Kidney (tissue), 22 donors: ENCODE results near the gene CRMP1. TPM values are rescaled to one million over a fixed set of nuclear protein-coding genes. Genes with fewer than 3 reads are reported as not detected.
A peak's percentile ranks its signal among the peaks of the same experiment; 100 is the strongest.

ENCODE experiments used
- DNase-seq, 5 donors: peaks; one replicate each; pipeline ENCODE4 v3.0.0-alpha.2; 2013 to 2020
- FAIRE-seq: peaks from 2 replicates; lab custom pipeline; 2012; peaks lifted over from hg19 to GRCh38; lab: Jason Lieb, UNC
- H3K27ac ChIP-seq, 2 donors: one replicate each; pipeline ENCODE4 v1.7.0; 2013; ENCODE audit warnings: low read depth in 2 of 2, low read length in 2 of 2, inconsistent platforms in 1 of 2
- H3K27me3 ChIP-seq: one replicate; pipeline ENCODE4 v1.7.1; 2013; ENCODE audit warnings: low read length, inconsistent platforms; ENCODE audit not compliant: control insufficient read depth, insufficient read depth
- H3K36me3 ChIP-seq, 3 donors: one replicate each; pipeline versions ENCODE4 v1.7.0 to v1.7.1; 2013; ENCODE audit warnings: low read length in 3 of 3, control low read depth in 1 of 3, inconsistent platforms in 1 of 3; ENCODE audit not compliant: insufficient read depth in 3 of 3, control insufficient read depth in 2 of 3
- H3K4me1 ChIP-seq, 3 donors: one replicate each; pipeline versions ENCODE4 v1.7.0 to v1.7.1; 2013; ENCODE audit warnings: low read length in 3 of 3, inconsistent platforms in 1 of 3, low read depth in 1 of 3; ENCODE audit not compliant: control insufficient read depth in 2 of 3, insufficient read depth in 2 of 3
- H3K4me3 ChIP-seq, 3 donors: one replicate each; pipeline versions ENCODE4 v1.7.0 to v1.8.1; 2013; ENCODE audit warnings: low read length in 3 of 3, control low read depth in 1 of 3, inconsistent platforms in 1 of 3
- H3K9ac ChIP-seq, 3 donors: one replicate each; pipeline versions ENCODE4 v1.7.0 to v1.7.1; 2013; ENCODE audit warnings: low read length in 3 of 3, control low read depth in 1 of 3, inconsistent platforms in 1 of 3
- H3K9me3 ChIP-seq, 3 donors: one replicate each; pipeline versions ENCODE4 v1.7.0 to v1.7.1; 2013; ENCODE audit warnings: low read length in 3 of 3, control low read depth in 1 of 3, inconsistent platforms in 1 of 3; ENCODE audit not compliant: control insufficient read depth in 2 of 3, insufficient read depth in 1 of 3
- intact Hi-C: fragments of 100-400 bp; cut with DNase I; formaldehyde crosslinking; loops from one replicate; pipeline ENCODE4 v1.11.1; 2022
- long read RNA-seq, 10 donors: library from polyadenylated mRNA in 1 of 10; unstranded in 1 of 10; transcript quantifications; one replicate each; pipeline ENCODE4 v2.0.0 and lab custom pipeline, GENCODE V29; 2021 to 2026
- polyA plus RNA-seq: library from polyadenylated mRNA; stranded (reverse); fragments of 350-450 nt; fragmentation: Illumina TruSeq; extraction: RNeasy Lipid Tissue Mini Kit (QIAGEN cat#74804); gene quantifications from one replicate; pipeline ENCODE4 v1.2.3, GENCODE V29; 2014; ENCODE audit warnings: low read depth, low replicate concordance; ENCODE audit not compliant: insufficient read depth
- total RNA-seq: library from RNA; stranded (reverse); fragmentation: NEBNext Ultra II Directional; extraction: Animal tissue kit (Norgen Biotek cat#: 25700); gene quantifications from one replicate; pipeline ENCODE4 v1.2.1, GENCODE V29; 2021
- TF ChIP-seq, protein P1 (sequence below): IDR thresholded peaks from 3 replicates; pipeline ENCODE4 v1.5.1; 2012; ENCODE audit warnings: mild to moderate bottlenecking, moderate library complexity, borderline replicate concordance; ENCODE audit not compliant: insufficient read depth; ENCODE audit errors: extremely low read depth
- donor health status: control.
- donor health status: control.
- donor health status: control.
- donor health status: control.
- donor health status: control.
- donor health status: DM: yes; HTN: yes; CAD: no.
- donor health status: Normal renal cell carcinoma (clear cell type).

CRMP1 gene
- total RNA-seq: 0.66 TPM
- 0.26 TPM for polyA plus RNA-seq
- long read RNA-seq, donor 1, partial matches to known transcripts: 0 of 4 reads
- long read RNA-seq, donor 1, other reads (novel, unspliced or antisense): 0 of 4 reads
- long read RNA-seq, donor 2, partial matches to known transcripts: 18 of 22 reads
- long read RNA-seq, donor 2, other reads (novel, unspliced or antisense): 0 of 22 reads
- long read RNA-seq, donor 3, partial matches to known transcripts: 17 of 21 reads
- long read RNA-seq, donor 3, other reads (novel, unspliced or antisense): 0 of 21 reads
- long read RNA-seq, donor 4, partial matches to known transcripts: 0 of 4 reads
- long read RNA-seq, donor 4, other reads (novel, unspliced or antisense): 0 of 4 reads
- long read RNA-seq, donor 5: 0 reads
- long read RNA-seq, donor 6: 0 reads
- long read RNA-seq, donor 7, partial matches to known transcripts: 0 of 14 reads
- long read RNA-seq, donor 7, other reads (novel, unspliced or antisense): 14 of 14 reads
- long read RNA-seq, donor 8, partial matches to known transcripts: 8 of 11 reads
- long read RNA-seq, donor 8, other reads (novel, unspliced or antisense): 0 of 11 reads
- long read RNA-seq, donor 9, partial matches to known transcripts: 6 of 7 reads
- long read RNA-seq, donor 9, other reads (novel, unspliced or antisense): 0 of 7 reads
- long read RNA-seq, donor 10, partial matches to known transcripts: 17 of 19 reads
- long read RNA-seq, donor 10, other reads (novel, unspliced or antisense): 0 of 19 reads

DNA sequence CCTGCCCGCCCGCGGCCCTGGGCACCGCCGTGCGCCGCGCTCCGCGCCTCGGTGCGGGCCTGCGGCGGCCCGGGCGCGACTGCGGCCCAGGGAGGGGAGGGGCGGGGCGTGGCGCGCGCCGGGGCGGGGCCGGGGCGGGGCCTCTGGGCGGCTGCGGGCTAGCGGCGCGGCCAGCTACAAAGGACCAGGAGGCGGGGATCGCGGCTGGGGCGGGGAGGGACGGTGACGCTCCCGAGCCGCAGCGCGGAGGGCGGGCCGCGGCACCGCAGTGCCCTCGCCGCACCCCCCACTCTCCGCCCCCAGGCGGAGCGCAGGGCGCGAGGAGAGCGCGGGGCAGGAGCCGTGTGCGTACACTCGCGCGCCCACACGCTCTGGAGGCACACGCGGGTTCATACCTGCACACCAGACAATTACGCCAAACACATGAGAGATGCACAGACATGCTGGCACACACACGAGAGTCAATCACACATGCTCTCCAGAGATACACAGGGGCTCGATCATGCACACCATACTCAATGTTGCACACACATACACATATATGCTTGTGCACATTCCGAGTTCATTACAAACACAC is at the start of gene CRMP1:
Gene CRMP1 (minus strand): TSS at position 83 of the 577 bp plus-strand sequence. CDS start 117 bp downstream, outside the sequence.
- FAIRE-seq (no peak), DNase-seq (peak in 4 of 5 donors; percentile 37 to 67 (median 64))

DNA sequence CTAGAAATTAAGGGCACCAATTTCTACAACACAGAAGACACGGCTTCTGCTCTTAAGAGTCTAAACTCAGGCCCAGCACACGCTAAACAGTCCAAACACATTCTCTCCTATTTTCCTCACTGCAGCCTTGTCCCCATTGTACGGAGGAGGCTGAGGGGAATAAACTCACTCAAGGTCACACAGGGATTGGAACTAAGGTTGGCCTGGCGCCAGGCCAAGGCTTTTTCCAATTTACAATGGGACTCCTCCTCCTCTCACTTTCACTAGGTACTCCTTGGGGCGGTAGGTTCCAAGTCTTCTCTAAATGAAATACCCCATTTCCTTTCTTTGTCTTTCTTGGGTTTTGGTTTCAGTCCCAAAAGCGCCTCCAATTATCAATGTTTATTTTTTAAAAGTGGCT is 48.7 kb upstream of the CRMP1 start:
- Histone ChIP-seq H3K4me3 (no peak overlapping the region), H3K4me1 (no peaks in the 10 kb centered on the region), H3K27ac (no peak overlapping the region), H3K27me3 (no peaks in the 10 kb centered on the region), H3K9ac (no peak overlapping the region), H3K9me3 (peaks cover 0 to 4% (median 0%) of the 10 kb centered on the region in 3 donors), H3K36me3 (no peaks in the 10 kb centered on the region)
- intact Hi-C loops: no loop called here
- DNase-seq: peak in 1 of 5 donors; percentile 26
- TF ChIP-seq, protein P1, sequence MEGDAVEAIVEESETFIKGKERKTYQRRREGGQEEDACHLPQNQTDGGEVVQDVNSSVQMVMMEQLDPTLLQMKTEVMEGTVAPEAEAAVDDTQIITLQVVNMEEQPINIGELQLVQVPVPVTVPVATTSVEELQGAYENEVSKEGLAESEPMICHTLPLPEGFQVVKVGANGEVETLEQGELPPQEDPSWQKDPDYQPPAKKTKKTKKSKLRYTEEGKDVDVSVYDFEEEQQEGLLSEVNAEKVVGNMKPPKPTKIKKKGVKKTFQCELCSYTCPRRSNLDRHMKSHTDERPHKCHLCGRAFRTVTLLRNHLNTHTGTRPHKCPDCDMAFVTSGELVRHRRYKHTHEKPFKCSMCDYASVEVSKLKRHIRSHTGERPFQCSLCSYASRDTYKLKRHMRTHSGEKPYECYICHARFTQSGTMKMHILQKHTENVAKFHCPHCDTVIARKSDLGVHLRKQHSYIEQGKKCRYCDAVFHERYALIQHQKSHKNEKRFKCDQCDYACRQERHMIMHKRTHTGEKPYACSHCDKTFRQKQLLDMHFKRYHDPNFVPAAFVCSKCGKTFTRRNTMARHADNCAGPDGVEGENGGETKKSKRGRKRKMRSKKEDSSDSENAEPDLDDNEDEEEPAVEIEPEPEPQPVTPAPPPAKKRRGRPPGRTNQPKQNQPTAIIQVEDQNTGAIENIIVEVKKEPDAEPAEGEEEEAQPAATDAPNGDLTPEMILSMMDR: no peak
- FAIRE-seq: no peak

More for the DNA sequence above, at the start of gene CRMP1:
- Histone ChIP-seq H3K9ac (no peak within 1 kb of the TSS), H3K27me3 (peaks cover 47% of the 10 kb centered on the region), H3K4me3 (peak within 1 kb of the TSS in 1 of 3 donors; percentile 41), H3K4me1 (no peaks in the 10 kb centered on the region), H3K36me3 (no peaks in the 10 kb centered on the region), H3K9me3 (no peaks in the 10 kb centered on the region), H3K27ac (no peak within 1 kb of the TSS)
- TF ChIP-seq, protein P1: no peak
- intact Hi-C loops: no loop called here

DNA sequence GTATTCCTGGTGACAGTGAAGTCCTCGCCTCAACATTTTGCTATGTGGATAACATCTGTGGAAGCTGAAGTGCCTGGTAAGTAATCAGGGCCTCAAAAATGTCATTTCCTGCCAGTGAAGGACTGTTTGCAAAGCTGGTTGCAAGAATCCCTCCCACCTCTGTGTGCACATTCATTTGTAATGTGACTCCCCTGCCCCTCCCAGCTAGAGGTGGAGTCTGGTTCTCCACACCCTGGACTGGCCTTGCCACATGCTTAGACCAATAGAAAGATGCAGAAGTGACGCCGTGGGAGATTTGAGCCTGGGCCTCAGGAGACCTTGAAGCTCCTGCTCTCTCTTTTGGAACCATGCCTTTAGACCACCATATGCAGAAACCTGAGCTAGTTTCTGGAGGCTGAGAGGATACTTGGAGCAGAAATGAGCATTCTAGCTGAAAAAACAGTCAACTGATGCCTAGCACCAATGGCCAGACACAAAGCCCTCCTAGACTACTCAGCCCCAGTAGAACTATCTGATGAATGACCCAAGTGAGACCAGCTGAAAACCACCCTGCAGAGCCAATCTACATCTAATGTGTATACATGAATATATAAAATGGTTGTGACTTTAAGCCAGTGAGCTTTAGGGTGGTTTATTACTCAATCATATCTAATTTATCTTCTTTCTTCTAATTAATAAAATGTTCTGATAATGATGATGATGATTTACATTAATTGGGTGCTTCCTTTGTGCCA is 47.8 kb upstream of the CRMP1 start:
- DNase-seq (peak in 4 of 5 donors; percentile 69 to 79 (median 72)), FAIRE-seq (no peak)
- Histone ChIP-seq H3K27ac (no peak overlapping the region), H3K9ac (no peak overlapping the region), H3K4me3 (no peak overlapping the region), H3K9me3 (peaks cover 0 to 4% (median 0%) of the 10 kb centered on the region in 3 donors), H3K36me3 (no peaks in the 10 kb centered on the region), H3K4me1 (no peaks in the 10 kb centered on the region), H3K27me3 (no peaks in the 10 kb centered on the region)
- intact Hi-C loops: no loop called here
- TF ChIP-seq, protein P1: no peak
